GM12874 (cell line): ENCODE results near the gene SRF.

ENCODE experiments used
- TF ChIP-seq, protein P1 (sequence below): IDR thresholded peaks from 2 replicates; pipeline ENCODE4 v1.5.1; 2011; ENCODE audit warnings: low read depth, mild to moderate bottlenecking, control low read depth, low read length, moderate library complexity; ENCODE audit not compliant: insufficient read depth

The SRF gene

GRCh38 chr6:43170931-43171706 is at the start of gene SRF:
TSS of gene SRF (plus strand) at chr6:43171269. CDS start at chr6:43171657, 388 bp downstream.
- TF ChIP-seq, protein P1, sequence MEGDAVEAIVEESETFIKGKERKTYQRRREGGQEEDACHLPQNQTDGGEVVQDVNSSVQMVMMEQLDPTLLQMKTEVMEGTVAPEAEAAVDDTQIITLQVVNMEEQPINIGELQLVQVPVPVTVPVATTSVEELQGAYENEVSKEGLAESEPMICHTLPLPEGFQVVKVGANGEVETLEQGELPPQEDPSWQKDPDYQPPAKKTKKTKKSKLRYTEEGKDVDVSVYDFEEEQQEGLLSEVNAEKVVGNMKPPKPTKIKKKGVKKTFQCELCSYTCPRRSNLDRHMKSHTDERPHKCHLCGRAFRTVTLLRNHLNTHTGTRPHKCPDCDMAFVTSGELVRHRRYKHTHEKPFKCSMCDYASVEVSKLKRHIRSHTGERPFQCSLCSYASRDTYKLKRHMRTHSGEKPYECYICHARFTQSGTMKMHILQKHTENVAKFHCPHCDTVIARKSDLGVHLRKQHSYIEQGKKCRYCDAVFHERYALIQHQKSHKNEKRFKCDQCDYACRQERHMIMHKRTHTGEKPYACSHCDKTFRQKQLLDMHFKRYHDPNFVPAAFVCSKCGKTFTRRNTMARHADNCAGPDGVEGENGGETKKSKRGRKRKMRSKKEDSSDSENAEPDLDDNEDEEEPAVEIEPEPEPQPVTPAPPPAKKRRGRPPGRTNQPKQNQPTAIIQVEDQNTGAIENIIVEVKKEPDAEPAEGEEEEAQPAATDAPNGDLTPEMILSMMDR: peak; percentile 76

DNA sequence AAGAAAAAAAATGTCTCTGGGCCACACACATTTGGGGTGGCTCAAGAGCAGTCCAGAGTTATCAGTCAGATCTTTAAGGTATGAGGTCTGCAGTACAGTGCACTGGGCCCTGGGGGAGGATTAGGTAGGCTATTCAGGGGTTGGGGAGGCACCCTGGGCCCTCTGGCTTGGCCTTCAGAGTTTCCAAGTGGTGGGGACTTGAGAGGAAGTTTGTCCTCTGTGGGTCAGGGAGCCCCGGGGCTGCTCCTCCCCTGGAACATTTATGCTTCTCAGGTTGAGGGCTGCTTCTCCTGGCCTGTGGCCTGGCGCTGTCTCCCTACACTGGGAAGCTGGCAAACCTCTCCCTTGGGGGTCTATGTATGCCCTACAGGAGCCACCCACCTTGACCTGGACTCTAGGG is 48.9 kb upstream of the SRF start:
- TF ChIP-seq, protein P1: no peak

- TF ChIP-seq, protein P1: no peak
Measured at GRCh38 chr6:43123461-43124314, 47.4 kb upstream of the SRF start.

- TF ChIP-seq, protein P1: no peak
Measured at GRCh38 chr6:43124481-43124880, 46.6 kb upstream of the SRF start.

GRCh38 chr6:43125119-43125518 is 46.0 kb upstream of the SRF start:
- TF ChIP-seq, protein P1: no peak

DNA sequence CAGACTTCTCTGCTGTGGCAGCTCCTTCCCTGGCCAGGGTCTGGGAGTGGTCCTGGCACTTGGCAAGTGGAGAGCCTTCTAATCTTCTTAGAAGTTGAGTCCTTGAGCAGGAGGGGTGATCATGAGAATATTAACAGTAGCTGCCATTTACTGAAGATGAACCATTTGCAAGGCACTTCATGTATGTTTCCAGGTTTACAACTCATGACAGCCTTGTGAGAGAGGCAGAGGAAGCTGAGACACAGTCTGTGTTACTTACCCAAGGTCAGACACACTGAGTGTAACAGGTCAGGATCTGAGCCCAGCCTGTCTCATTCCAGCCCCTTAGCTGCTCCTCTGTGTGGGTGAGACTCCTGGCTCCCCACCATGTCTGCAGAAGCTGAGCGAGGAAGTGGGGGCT is 45.5 kb upstream of the SRF start:
- TF ChIP-seq, protein P1: no peak

DNA sequence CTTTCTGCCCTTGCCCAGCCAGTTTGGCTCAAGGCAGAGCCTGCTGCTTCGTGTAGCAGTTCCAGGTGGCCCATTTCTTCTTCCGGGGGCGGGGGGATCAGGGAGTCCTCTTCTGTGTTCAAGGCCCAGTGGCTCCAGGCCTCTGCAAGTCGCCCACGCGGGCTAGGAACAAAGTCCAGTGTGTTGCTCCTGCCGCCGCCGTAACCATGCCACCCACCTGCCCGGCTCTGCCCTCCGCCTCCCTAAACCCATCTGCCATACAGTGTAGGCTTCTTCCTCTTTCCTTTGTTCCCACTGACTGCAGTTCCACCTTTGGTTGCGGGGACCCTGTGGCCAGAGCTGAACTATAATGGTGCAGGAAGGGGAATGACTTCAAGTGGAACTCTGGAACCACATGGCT is 43.9 kb upstream of the SRF start:
- TF ChIP-seq, protein P1: no peak
